Measurements from ENCODE around the gene NR2E1. TPM values are rescaled to one million over a fixed set of nuclear protein-coding genes. Genes with fewer than 3 reads are reported as not detected.

Gene NR2E1
- polyA plus RNA-seq, 1 experiment: not detected

DNA sequence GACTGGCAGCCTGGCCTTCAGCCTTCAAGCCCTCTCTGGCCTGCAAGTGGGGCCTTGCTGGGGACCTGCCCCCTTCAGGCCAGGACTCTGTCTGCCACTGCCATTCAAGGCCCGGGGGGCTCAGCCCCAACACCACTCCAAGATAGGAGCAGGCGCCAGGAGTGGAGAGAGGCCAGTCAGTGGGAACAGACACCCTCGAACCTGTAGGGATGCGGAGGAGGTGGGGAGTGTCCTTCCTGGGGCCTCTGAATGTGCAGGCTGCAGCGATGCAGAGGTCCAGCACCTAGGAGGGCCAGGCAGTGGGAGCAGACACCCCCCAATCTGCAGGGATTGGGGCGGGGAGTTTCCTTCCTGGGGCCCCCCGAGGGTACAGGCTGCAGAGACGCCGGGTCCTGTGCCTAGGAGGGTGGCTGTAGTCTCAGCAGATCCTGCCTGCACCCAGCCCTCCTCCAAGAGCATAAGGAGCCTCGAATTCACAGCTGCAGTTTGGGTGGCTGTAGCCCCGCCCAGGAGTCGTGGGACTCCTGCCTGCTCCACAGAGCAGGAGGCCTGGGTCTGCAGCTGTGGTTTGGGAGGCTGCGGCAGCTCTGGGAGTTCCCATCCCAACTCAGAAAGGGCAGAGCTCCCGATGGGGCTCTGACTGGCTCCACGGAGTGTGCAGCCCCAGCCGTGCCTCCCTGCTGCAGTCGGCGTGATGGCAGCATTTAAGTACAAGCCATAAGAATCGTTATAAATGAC, 33.1 kb downstream of the NR2E1 start:
- ChIA-PET POLR2A (no interaction called here), CTCF (no interaction called here)
- H3K27me3 ChIP-seq (ENCODE audit: control insufficient read depth, insufficient read depth, low read length): no peaks in the 10 kb centered on the region
- TF ChIP-seq, protein P1, sequence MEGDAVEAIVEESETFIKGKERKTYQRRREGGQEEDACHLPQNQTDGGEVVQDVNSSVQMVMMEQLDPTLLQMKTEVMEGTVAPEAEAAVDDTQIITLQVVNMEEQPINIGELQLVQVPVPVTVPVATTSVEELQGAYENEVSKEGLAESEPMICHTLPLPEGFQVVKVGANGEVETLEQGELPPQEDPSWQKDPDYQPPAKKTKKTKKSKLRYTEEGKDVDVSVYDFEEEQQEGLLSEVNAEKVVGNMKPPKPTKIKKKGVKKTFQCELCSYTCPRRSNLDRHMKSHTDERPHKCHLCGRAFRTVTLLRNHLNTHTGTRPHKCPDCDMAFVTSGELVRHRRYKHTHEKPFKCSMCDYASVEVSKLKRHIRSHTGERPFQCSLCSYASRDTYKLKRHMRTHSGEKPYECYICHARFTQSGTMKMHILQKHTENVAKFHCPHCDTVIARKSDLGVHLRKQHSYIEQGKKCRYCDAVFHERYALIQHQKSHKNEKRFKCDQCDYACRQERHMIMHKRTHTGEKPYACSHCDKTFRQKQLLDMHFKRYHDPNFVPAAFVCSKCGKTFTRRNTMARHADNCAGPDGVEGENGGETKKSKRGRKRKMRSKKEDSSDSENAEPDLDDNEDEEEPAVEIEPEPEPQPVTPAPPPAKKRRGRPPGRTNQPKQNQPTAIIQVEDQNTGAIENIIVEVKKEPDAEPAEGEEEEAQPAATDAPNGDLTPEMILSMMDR (IDR thresholded peaks at IDR 0.05; ENCODE audit: insufficient read depth, low read depth, low read length): no peak
- DNase-seq (ENCODE audit: low read depth): no peak
- H3K36me3 ChIP-seq (ENCODE audit: control insufficient read depth, insufficient read depth, low read length): no peaks in the 10 kb centered on the region
- no peak overlapping the region for H3K4me3 ChIP-seq (ENCODE audit: low read depth, low read length)

DNA sequence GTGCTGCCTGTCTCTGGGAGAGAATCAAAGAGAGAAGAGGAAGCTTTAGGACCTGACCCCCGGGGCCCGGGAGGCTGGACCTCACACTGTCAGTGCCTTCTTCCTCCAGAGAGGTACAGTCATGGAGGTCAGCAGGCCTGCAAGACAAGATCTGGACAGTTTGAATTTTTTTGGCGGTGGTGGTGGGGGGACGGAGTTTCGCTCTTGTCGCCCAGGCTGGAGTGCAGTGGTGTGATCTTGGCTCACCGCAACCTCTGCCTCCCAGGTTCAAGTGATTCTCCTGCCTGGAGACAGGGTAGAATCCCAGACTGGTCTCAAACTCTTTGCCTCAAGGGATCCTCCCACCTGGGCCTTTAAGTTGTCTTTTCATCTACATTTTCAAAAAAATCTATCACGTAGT, 34.4 kb downstream of the NR2E1 start:
- TF ChIP-seq, protein P1 (IDR thresholded peaks at IDR 0.05; ENCODE audit: insufficient read depth, low read depth, low read length): no peak
- Histone ChIP-seq H3K36me3 (ENCODE audit: control insufficient read depth, insufficient read depth, low read length) (no peaks in the 10 kb centered on the region), H3K4me3 (ENCODE audit: low read depth, low read length) (no peak overlapping the region), H3K27me3 (ENCODE audit: control insufficient read depth, insufficient read depth, low read length) (no peaks in the 10 kb centered on the region)
- ChIA-PET POLR2A (no interaction called here), CTCF (interaction anchor here (1.3 to 1.6 kb wide), 2 partner anchors 18 to 292 kb away, joined by 3 to 4 read pairs; no protein-coding TSS in a partner anchor)
- DNase-seq (ENCODE audit: low read depth): no peak

DNA sequence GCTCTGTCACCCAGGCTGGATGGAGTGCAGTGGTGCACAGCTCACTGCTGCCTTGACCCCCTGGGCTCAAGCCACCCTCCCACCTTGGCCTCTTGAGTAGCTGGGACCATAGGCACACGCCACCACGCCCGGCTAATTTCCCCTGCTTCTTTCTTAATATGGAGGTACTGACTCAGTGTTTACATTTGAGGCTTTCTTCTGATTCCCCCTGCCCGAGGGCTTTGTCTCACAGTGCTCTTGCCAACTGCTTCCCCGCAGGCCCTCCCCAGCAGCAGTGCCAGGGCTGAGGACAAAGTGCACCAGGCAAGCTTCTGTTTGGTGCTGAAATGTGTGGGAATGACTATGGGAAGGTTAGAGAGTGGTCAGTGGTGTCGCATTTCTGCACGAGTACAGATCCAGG, 34.8 kb downstream of the NR2E1 start:
- ChIA-PET POLR2A (no interaction called here), CTCF (interaction anchor here (1.1 to 1.6 kb wide), 3 partner anchors 18 to 292 kb away, joined by 3 to 4 read pairs (median 3); no protein-coding TSS in a partner anchor)
- DNase-seq (ENCODE audit: low read depth): no peak
- H3K36me3 ChIP-seq (ENCODE audit: control insufficient read depth, insufficient read depth, low read length): no peaks in the 10 kb centered on the region
- H3K27me3 ChIP-seq (ENCODE audit: control insufficient read depth, insufficient read depth, low read length): no peaks in the 10 kb centered on the region
- TF ChIP-seq, protein P1 (IDR thresholded peaks at IDR 0.05; ENCODE audit: insufficient read depth, low read depth, low read length): no peak
- H3K4me3 ChIP-seq (ENCODE audit: low read depth, low read length): no peak overlapping the region

DNA sequence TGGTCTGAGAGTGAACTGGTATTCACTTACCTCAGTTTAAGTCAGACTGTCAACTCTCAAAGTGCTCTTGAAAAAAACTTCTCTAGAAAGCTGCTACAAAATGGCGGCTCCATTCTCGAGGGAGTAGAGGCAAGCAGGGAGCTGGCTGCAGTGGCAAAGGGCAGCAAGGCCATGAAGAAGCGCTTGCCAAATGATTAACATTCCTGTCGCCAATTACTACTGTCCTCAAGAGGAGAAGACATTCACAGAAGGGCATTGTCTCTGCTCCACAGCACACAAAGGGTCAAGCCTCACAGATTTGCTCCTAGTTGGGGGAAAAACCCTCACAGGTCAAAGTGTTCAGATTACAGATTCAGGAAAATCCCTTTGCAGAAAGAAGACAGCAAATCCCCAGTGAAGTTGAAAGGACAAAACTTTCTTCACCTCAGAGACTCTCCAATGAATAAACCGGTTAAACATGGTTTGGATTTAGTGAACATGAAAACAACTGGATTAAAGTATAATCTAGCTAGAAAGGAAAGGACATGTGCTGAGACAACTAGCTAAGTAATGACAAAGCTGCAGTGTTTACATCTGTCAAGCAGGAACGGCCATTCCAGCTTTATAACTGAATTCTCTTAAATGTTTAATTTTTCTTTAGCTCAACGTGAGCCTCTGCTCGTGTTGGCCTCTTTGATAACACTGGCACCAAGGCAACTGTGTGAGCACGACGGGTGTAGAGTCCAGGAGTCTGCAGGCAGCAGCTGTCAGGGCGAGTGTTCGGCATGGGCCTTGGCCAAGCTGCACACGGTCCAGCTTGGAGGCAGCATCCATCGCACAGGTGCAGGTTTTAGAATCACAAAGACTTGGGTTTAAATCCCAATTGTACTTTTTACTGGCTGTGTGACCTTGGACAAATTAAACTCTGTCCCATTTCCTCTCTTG, 37.6 kb downstream of the NR2E1 start:
- H3K27me3 ChIP-seq (ENCODE audit: control insufficient read depth, insufficient read depth, low read length): no peaks in the 10 kb centered on the region
- ChIA-PET POLR2A (no interaction called here), CTCF (interaction anchor here (1.6 kb wide), 1 partner anchor 324 kb away, joined by 3 read pairs; no protein-coding TSS in a partner anchor)
- H3K36me3 ChIP-seq (ENCODE audit: control insufficient read depth, insufficient read depth, low read length): no peaks in the 10 kb centered on the region
- TF ChIP-seq, protein P1 (IDR thresholded peaks at IDR 0.05; ENCODE audit: insufficient read depth, low read depth, low read length): no peak
- no peak overlapping the region for H3K4me3 ChIP-seq (ENCODE audit: low read depth, low read length)
- no peak for DNase-seq (ENCODE audit: low read depth)

DNA sequence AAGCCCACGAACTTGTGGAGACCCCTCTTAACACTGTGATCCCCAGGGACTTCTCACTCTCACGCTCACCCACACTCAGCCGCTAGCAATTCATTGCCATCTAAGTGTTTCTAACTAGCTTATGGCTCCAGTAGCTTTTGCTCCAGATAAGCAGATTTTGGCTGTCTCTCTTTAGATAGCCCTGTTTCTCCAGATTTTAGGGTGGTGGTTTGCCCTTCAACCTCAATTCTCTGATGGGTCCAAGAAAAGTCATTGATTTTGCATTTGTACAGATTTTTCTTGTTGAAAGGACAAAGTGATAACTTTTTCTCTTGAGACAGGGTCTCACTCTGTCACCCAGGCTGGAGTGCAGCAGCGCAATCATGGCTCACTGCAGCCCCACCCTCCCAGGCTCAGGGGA, 41.2 kb downstream of the NR2E1 start:
- CTCF ChIA-PET: no interaction called here
- no peak for DNase-seq (ENCODE audit: low read depth)
- Histone ChIP-seq H3K27me3 (ENCODE audit: control insufficient read depth, insufficient read depth, low read length) (no peaks in the 10 kb centered on the region), H3K4me3 (ENCODE audit: low read depth, low read length) (no peak overlapping the region), H3K36me3 (ENCODE audit: control insufficient read depth, insufficient read depth, low read length) (0 out of 2 replicates have a peak, but pooled peaks cover 2% of the 10 kb centered on the region)
- POLR2A ChIA-PET: no interaction called here
- TF ChIP-seq, protein P1 (IDR thresholded peaks at IDR 0.05; ENCODE audit: insufficient read depth, low read depth, low read length): no peak
